OCI-LY1 (cell line): ENCODE measurements around the gene ANKFN1.

Source experiments
- EZH2 ChIP-seq: fragments of 200-600 bp; sonication (generic), shearing (Covaris generic); IDR thresholded peaks from 2 replicates; pipeline ENCODE4 v1.8.0; 2017; ENCODE audit warnings: borderline replicate concordance, mixed run types, mild to moderate bottlenecking, antibody characterized with exemption, low read length, moderate library complexity, mixed read lengths
- TF ChIP-seq, protein P1 (sequence below): fragments of 200-600 bp; sonication (generic), shearing (Covaris generic); IDR thresholded peaks from 2 replicates; pipeline ENCODE4 v1.5.1; 2017; ENCODE audit warnings: mild to moderate bottlenecking, antibody characterized with exemption, low read length, moderate library complexity, mixed read lengths

DNA sequence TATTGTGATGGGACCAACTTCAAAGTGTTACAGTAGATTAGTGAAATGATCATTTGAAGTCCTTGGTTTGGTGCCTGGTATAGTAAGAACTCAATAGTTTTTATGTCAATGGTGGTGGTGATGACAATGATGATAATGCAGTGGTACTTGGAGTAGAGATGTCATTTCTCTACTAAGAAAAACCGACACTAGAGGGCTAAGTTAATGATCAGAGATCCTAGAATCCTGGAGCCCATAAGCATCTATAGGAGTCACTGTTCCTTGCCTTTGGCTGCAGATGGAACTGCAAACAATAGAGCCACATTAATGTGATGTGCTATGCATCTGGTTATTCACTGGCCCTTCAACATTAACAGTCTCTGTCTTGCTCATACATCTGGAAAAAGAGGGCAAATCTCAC is 103.8 kb downstream of the ANKFN1 start:
- TF ChIP-seq, protein P1, sequence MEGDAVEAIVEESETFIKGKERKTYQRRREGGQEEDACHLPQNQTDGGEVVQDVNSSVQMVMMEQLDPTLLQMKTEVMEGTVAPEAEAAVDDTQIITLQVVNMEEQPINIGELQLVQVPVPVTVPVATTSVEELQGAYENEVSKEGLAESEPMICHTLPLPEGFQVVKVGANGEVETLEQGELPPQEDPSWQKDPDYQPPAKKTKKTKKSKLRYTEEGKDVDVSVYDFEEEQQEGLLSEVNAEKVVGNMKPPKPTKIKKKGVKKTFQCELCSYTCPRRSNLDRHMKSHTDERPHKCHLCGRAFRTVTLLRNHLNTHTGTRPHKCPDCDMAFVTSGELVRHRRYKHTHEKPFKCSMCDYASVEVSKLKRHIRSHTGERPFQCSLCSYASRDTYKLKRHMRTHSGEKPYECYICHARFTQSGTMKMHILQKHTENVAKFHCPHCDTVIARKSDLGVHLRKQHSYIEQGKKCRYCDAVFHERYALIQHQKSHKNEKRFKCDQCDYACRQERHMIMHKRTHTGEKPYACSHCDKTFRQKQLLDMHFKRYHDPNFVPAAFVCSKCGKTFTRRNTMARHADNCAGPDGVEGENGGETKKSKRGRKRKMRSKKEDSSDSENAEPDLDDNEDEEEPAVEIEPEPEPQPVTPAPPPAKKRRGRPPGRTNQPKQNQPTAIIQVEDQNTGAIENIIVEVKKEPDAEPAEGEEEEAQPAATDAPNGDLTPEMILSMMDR: no peak
- no peak for TF ChIP-seq EZH2
